ENCODE data around the gene SUZ12. TPM values are rescaled to one million over a fixed set of nuclear protein-coding genes. Genes with fewer than 3 reads are reported as not detected.
A peak's percentile ranks its signal among the peaks of the same experiment; 100 is the strongest.

SUZ12 gene
- total and polyA plus RNA-seq, 9 of the 15 experiments (the other 6 are each of a cell fraction or from before 2014, with no cell fraction given): 19.5 to 64.3 (median 47.2) TPM

DNA sequence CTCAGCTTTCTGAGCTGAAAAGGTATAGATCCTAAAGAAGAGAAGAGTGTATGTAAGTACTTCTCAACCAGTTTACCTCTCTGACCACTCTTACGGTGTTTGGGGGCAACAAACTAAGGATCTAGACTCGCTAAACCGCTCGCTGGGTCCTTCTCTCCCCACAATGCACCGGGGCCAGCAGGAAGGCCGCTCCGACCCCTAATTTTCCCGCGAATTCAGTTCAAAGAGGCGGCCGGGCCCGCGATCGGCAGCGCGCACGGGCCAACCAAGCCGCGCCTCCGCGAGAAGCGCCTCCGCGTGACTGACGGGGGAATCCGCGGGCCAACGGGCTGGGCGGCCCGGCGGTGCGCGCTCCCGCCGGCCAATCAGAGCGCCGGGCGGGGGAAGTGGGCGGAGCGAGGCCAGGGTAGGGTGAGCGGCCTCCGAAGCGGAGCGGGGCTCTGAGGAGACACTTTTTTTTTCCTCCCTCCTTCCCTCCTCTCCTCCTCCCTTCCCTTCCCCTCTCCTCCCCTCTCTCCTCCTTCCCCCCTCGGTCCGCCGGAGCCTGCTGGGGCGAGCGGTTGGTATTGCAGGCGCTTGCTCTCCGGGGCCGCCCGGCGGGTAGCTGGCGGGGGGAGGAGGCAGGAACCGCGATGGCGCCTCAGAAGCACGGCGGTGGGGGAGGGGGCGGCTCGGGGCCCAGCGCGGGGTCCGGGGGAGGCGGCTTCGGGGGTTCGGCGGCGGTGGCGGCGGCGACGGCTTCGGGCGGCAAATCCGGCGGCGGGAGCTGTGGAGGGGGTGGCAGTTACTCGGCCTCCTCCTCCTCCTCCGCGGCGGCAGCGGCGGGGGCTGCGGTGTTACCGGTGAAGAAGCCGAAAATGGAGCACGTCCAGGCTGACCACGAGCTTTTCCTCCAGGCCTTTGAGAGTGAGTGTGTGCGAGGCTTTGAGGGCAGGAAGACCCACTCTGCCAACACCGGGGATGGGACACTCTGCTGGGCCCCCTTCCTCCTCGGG, at the start of gene SUZ12 (continued):
- peak in 2 of 3 experiments; percentile 63 to 67 for TF ChIP-seq YY1 (IDR thresholded peaks at IDR 0.05; ENCODE audit: borderline replicate concordance in 1 of 3, control insufficient read depth in 1 of 3, extremely low read depth in 1 of 3, insufficient read depth in 3 of 3, insufficient read length in 1 of 3, insufficient replicate concordance in 2 of 3, low read depth in 1 of 3, low read length in 2 of 3)
- TF ChIP-seq, protein P1, sequence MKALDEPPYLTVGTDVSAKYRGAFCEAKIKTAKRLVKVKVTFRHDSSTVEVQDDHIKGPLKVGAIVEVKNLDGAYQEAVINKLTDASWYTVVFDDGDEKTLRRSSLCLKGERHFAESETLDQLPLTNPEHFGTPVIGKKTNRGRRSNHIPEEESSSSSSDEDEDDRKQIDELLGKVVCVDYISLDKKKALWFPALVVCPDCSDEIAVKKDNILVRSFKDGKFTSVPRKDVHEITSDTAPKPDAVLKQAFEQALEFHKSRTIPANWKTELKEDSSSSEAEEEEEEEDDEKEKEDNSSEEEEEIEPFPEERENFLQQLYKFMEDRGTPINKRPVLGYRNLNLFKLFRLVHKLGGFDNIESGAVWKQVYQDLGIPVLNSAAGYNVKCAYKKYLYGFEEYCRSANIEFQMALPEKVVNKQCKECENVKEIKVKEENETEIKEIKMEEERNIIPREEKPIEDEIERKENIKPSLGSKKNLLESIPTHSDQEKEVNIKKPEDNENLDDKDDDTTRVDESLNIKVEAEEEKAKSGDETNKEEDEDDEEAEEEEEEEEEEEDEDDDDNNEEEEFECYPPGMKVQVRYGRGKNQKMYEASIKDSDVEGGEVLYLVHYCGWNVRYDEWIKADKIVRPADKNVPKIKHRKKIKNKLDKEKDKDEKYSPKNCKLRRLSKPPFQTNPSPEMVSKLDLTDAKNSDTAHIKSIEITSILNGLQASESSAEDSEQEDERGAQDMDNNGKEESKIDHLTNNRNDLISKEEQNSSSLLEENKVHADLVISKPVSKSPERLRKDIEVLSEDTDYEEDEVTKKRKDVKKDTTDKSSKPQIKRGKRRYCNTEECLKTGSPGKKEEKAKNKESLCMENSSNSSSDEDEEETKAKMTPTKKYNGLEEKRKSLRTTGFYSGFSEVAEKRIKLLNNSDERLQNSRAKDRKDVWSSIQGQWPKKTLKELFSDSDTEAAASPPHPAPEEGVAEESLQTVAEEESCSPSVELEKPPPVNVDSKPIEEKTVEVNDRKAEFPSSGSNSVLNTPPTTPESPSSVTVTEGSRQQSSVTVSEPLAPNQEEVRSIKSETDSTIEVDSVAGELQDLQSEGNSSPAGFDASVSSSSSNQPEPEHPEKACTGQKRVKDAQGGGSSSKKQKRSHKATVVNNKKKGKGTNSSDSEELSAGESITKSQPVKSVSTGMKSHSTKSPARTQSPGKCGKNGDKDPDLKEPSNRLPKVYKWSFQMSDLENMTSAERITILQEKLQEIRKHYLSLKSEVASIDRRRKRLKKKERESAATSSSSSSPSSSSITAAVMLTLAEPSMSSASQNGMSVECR (CRISPR knock-in tag; IDR thresholded peaks at IDR 0.05): peak; percentile 62; the same call in 1 of the 2 replicates
- peak; percentile 54 for TF ChIP-seq CXXC5 (CRISPR knock-in tag; IDR thresholded peaks at IDR 0.05)
- TF ChIP-seq TAF9B (IDR thresholded peaks at IDR 0.05; ENCODE audit: partially characterized antibody): peak; percentile 6
- peak; percentile 41 for TF ChIP-seq EP300 (IDR thresholded peaks at IDR 0.05; ENCODE audit: low read length)
- 0 out of 4 replicates have a peak, but pooled peaks of 1 of the 2 experiments have one; percentile 43 for TF ChIP-seq HDAC1 (IDR thresholded peaks at IDR 0.05)
- TF ChIP-seq EGR1 (conservative IDR thresholded peaks at IDR 0.05): peak; percentile 37; the same call in 1 of the 2 replicates
- peak; percentile 75 for TF ChIP-seq L3MBTL2 (IDR thresholded peaks at IDR 0.05)
- TF ChIP-seq, protein P2, sequence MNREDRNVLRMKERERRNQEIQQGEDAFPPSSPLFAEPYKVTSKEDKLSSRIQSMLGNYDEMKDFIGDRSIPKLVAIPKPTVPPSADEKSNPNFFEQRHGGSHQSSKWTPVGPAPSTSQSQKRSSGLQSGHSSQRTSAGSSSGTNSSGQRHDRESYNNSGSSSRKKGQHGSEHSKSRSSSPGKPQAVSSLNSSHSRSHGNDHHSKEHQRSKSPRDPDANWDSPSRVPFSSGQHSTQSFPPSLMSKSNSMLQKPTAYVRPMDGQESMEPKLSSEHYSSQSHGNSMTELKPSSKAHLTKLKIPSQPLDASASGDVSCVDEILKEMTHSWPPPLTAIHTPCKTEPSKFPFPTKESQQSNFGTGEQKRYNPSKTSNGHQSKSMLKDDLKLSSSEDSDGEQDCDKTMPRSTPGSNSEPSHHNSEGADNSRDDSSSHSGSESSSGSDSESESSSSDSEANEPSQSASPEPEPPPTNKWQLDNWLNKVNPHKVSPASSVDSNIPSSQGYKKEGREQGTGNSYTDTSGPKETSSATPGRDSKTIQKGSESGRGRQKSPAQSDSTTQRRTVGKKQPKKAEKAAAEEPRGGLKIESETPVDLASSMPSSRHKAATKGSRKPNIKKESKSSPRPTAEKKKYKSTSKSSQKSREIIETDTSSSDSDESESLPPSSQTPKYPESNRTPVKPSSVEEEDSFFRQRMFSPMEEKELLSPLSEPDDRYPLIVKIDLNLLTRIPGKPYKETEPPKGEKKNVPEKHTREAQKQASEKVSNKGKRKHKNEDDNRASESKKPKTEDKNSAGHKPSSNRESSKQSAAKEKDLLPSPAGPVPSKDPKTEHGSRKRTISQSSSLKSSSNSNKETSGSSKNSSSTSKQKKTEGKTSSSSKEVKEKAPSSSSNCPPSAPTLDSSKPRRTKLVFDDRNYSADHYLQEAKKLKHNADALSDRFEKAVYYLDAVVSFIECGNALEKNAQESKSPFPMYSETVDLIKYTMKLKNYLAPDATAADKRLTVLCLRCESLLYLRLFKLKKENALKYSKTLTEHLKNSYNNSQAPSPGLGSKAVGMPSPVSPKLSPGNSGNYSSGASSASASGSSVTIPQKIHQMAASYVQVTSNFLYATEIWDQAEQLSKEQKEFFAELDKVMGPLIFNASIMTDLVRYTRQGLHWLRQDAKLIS (CRISPR knock-in tag; IDR thresholded peaks at IDR 0.05): 0 out of 2 replicates have a peak, but pooled peaks have one; percentile 32
- TF ChIP-seq, protein P3, sequence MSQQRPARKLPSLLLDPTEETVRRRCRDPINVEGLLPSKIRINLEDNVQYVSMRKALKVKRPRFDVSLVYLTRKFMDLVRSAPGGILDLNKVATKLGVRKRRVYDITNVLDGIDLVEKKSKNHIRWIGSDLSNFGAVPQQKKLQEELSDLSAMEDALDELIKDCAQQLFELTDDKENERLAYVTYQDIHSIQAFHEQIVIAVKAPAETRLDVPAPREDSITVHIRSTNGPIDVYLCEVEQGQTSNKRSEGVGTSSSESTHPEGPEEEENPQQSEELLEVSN (IDR thresholded peaks at IDR 0.05; ENCODE audit: borderline replicate concordance in 1 of 2, extremely low read depth in 1 of 2, insufficient read depth in 1 of 2, insufficient read length in 1 of 2, low read depth in 1 of 2, low read length in 1 of 2, poor library complexity in 1 of 2, severe bottlenecking in 1 of 2): peak; percentile 65 to 75
- TF ChIP-seq RBFOX2 (IDR thresholded peaks at IDR 0.05; ENCODE audit: low read depth, low read length): peak; percentile 83
- peak; percentile 58; the same call in 1 of the 2 replicates for TF ChIP-seq RNF2 (IDR thresholded peaks at IDR 0.05)
- peak; percentile 89 for TF ChIP-seq SUPT5H (IDR thresholded peaks at IDR 0.05)
- peak; percentile 61; the same call in 1 of the 2 replicates for TF ChIP-seq CBX1 (IDR thresholded peaks at IDR 0.05; ENCODE audit: low read depth)
- peak; percentile 59 for TF ChIP-seq ZFX (CRISPR knock-in tag; IDR thresholded peaks at IDR 0.05)
- TF ChIP-seq TARDBP (IDR thresholded peaks at IDR 0.05): 0 out of 2 replicates have a peak, but pooled peaks have one; percentile 8

Measured in K562 (cell line).